Endodermal cell (in vitro differentiated cells): Measurements from ENCODE around the gene WFDC8. TPM values are rescaled to one million over a fixed set of nuclear protein-coding genes. Genes with fewer than 3 reads are reported as not detected.
"Not testable (repeated sequence)": the region's sequence is repeated elsewhere in the genome, so short reads cannot be mapped to it uniquely, and the experiment has no call there.

Experiments
- DNase-seq: peaks from one replicate; pipeline ENCODE4 v3.0.0-alpha.2; 2017
- H3K27ac ChIP-seq: 2 replicates; pipeline ENCODE4 v1.5.1; 2013; ENCODE audit warnings: mild to moderate bottlenecking, low read depth, low read length, moderate library complexity
- H3K27me3 ChIP-seq: 2 replicates; pipeline ENCODE4 v1.6.1; 2013; ENCODE audit warnings: mild to moderate bottlenecking, low read length, moderate library complexity; ENCODE audit not compliant: insufficient read depth, control insufficient read depth, poor library complexity, severe bottlenecking
- H3K36me3 ChIP-seq: 2 replicates; pipeline ENCODE4 v1.7.0; 2013; ENCODE audit warnings: mild to moderate bottlenecking, low read length, moderate library complexity; ENCODE audit not compliant: control insufficient read depth, insufficient read depth
- H3K4me1 ChIP-seq: one replicate; pipeline ENCODE4 v1.7.0; 2013; ENCODE audit warnings: low read length; ENCODE audit not compliant: control insufficient read depth, insufficient read depth
- H3K4me3 ChIP-seq: 2 replicates; pipeline ENCODE4 v1.5.1; 2013; ENCODE audit warnings: mild to moderate bottlenecking, low read length, moderate library complexity
- H3K9ac ChIP-seq: 2 replicates; pipeline ENCODE4 v1.6.1; 2013; ENCODE audit warnings: mild to moderate bottlenecking, low read length, moderate library complexity; ENCODE audit not compliant: poor library complexity, severe bottlenecking; ENCODE audit errors: extremely low read depth
- H3K9me3 ChIP-seq: 2 replicates; pipeline ENCODE4 v1.6.1; 2013; ENCODE audit warnings: mild to moderate bottlenecking, low read length, moderate library complexity; ENCODE audit not compliant: control insufficient read depth
- H3K27ac Mint-ChIP-seq: 2 replicates; pipeline ENCODE4 v1.8.0; 2020; ENCODE audit warnings: mixed read lengths
- H3K27me3 Mint-ChIP-seq: 2 replicates; pipeline ENCODE4 v1.8.0; 2021; ENCODE audit warnings: mild to moderate bottlenecking, mixed read lengths; ENCODE audit not compliant: insufficient read depth
- H3K36me3 Mint-ChIP-seq: 2 replicates; pipeline ENCODE4 v1.8.0; 2020; ENCODE audit warnings: low read depth, mixed read lengths
- H3K4me1 Mint-ChIP-seq: 2 replicates; pipeline ENCODE4 v1.8.0; 2020; ENCODE audit warnings: mixed read lengths
- H3K4me3 Mint-ChIP-seq: 2 replicates; pipeline ENCODE4 v1.8.0; 2020; ENCODE audit warnings: mild to moderate bottlenecking, moderate library complexity, mixed read lengths
- H3K9me3 Mint-ChIP-seq: 2 replicates; pipeline ENCODE4 v1.8.0; 2020; ENCODE audit warnings: mild to moderate bottlenecking, mixed read lengths
- WGBS, 2 experiments: methylation state at CpG; one replicate each; pipeline versions ENCODE4 v1.1.5 to v1.1.7; 2013; ENCODE audit warnings: missing lambda C conversion rate in 2 of 2, mixed read lengths in 1 of 2; ENCODE audit not compliant: insufficient coverage in 1 of 2, insufficient read length in 1 of 2; 5-methylcytosine and 5-hydroxymethylcytosine counted together
- total RNA-seq, 2 donors: library from RNA; stranded (reverse); fragmentation: NEBNext Ultra II Directional in 1 of 2; extraction: Animal tissue kit (Norgen Biotek cat#: 25700) in 1 of 2; gene quantifications; 2 replicates in 1 of 2; 3 replicates in 1 of 2; pipeline ENCODE4 v1.2.1, GENCODE V29; 2021
- TF ChIP-seq, protein P1 (sequence below): fragments of 200-600 bp; sonication (generic); conservative IDR thresholded peaks from 2 replicates; pipeline ENCODE4 v1.5.0; 2021; ENCODE audit warnings: antibody characterized with exemption, mild to moderate bottlenecking

WFDC8 gene
- total RNA-seq, 2 donors from 2014 or later: not detected

DNA sequence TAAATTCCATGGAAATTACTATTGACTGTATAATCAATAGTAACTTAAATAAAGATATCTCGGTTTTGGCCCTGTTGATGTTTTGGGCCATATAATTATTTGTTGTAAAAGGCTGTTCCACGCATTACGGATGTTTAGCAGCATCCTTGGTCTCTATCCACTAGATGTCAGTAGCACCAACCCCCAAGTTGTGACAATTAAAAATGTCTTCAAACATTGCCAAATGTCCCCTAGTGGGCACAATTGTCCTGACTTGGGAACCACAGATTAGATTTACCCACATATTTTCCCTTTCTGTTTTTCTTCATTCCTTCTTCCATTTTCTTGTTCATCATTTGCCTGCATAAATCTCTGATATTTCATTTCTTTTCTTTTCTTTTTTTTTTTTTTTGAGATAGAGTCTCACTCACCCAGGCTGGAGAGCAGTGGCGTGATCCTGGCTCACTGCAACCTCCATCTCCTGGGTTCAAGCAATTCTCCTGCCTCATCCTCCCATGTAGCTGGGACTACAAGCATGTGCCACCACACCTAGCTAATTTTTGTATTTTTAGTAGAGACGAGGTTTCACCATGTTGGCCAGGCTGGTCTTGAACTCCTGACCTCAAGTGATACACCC is 13.6 kb upstream of the WFDC8 start:
- TF ChIP-seq, protein P1, sequence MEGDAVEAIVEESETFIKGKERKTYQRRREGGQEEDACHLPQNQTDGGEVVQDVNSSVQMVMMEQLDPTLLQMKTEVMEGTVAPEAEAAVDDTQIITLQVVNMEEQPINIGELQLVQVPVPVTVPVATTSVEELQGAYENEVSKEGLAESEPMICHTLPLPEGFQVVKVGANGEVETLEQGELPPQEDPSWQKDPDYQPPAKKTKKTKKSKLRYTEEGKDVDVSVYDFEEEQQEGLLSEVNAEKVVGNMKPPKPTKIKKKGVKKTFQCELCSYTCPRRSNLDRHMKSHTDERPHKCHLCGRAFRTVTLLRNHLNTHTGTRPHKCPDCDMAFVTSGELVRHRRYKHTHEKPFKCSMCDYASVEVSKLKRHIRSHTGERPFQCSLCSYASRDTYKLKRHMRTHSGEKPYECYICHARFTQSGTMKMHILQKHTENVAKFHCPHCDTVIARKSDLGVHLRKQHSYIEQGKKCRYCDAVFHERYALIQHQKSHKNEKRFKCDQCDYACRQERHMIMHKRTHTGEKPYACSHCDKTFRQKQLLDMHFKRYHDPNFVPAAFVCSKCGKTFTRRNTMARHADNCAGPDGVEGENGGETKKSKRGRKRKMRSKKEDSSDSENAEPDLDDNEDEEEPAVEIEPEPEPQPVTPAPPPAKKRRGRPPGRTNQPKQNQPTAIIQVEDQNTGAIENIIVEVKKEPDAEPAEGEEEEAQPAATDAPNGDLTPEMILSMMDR: peak; percentile 88
- H3K36me3 ChIP-seq: no peaks in the 10 kb centered on the region
- H3K27me3 ChIP-seq: no peaks in the 10 kb centered on the region
- H3K9ac ChIP-seq: no peak overlapping the region
- H3K4me3 ChIP-seq: no peak overlapping the region
- peaks cover 31% of the 10 kb centered on the region for H3K9me3 ChIP-seq
- Mint-ChIP-seq H3K4me3 (no peak overlapping the region), H3K27me3 (peaks cover 4% of the 10 kb centered on the region), H3K9me3 (peaks cover 25% of the 10 kb centered on the region), H3K36me3 (peaks cover 1% of the 10 kb centered on the region), H3K4me1 (peaks cover 3% of the 10 kb centered on the region), H3K27ac (no peak overlapping the region)
- H3K4me1 ChIP-seq: no peaks in the 10 kb centered on the region
- DNase-seq: peak; percentile 51
- no peak overlapping the region for H3K27ac ChIP-seq
- WGBS, 2 experiments: 59 to 79% methylated on average over 3 to 5 of the region's 5 CpGs

DNA sequence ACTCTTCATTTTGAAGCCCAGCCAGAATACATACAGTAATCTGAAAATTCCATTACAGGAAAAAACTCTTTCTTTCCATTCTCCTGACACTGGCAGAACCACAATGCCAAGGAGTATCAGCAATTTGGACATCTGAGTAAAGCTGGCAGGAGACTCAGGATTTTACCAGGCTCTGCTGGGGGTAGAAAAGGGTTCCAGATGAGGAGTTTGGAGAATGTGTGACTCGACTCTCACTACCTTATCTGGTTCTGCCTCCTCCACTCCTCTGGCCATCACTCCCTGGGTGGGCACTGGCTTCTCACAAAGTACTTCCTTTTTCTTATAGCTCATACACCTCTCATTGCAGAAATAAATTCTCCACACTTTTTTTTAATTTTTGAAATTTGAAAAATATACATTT is 10.6 kb upstream of the WFDC8 start:
- Mint-ChIP-seq H3K36me3 (peaks cover 1% of the 10 kb centered on the region), H3K27ac (no peak overlapping the region), H3K27me3 (peaks cover 4% of the 10 kb centered on the region), H3K4me3 (no peak overlapping the region), H3K9me3 (peaks cover 25% of the 10 kb centered on the region), H3K4me1 (peaks cover 3% of the 10 kb centered on the region)
- no peak for DNase-seq
- Histone ChIP-seq H3K9ac (no peak overlapping the region), H3K4me3 (no peak overlapping the region), H3K4me1 (no peaks in the 10 kb centered on the region), H3K9me3 (peaks cover 31% of the 10 kb centered on the region), H3K36me3 (no peaks in the 10 kb centered on the region), H3K27ac (no peak overlapping the region), H3K27me3 (no peaks in the 10 kb centered on the region)
- TF ChIP-seq, protein P1: no peak
- 58% methylated on average over 1 of the region's 1 CpG; no CpG with 5 or more reads in 1 of the 2 experiments for WGBS, 2 experiments

DNA sequence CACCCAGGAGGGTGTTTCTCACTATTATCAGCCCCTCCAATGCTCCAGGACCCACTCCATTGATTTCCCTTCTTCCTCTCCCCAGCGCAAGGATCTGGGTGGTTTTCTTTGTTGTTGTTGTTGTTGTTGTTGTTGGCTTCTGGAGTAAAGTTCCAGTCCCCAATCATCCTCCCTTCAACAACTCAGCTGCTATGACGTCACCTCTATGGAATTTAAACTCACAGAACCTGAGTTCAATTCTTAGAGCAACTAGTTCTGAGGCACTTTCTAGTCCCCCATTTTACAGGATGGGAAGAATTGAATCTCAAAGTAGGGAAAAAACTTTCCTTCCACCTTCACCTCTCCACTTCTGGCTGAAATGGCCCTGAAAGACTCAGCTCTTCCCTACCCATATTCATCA is 9.7 kb upstream of the WFDC8 start:
- TF ChIP-seq, protein P1: no peak
- H3K9me3 ChIP-seq: peaks cover 26% of the 10 kb centered on the region
- WGBS, 2 experiments: 40% methylated on average over 1 of the region's 2 CpGs; no CpG with 5 or more reads in 1 of the 2 experiments
- H3K9ac ChIP-seq: no peak overlapping the region
- peaks cover 1% of the 10 kb centered on the region for H3K36me3 Mint-ChIP-seq
- no peaks in the 10 kb centered on the region for H3K27me3 ChIP-seq
- H3K27me3 Mint-ChIP-seq: peaks cover 4% of the 10 kb centered on the region
- peak overlapping the region; percentile 29 for H3K4me3 ChIP-seq
- H3K36me3 ChIP-seq: no peaks in the 10 kb centered on the region
- DNase-seq: no peak
- H3K27ac Mint-ChIP-seq: no peak overlapping the region
- peaks cover 3% of the 10 kb centered on the region for H3K4me1 Mint-ChIP-seq
- no peak overlapping the region for H3K4me3 Mint-ChIP-seq
- H3K4me1 ChIP-seq: no peaks in the 10 kb centered on the region
- peaks cover 23% of the 10 kb centered on the region for H3K9me3 Mint-ChIP-seq
- H3K27ac ChIP-seq: no peak overlapping the region

DNA sequence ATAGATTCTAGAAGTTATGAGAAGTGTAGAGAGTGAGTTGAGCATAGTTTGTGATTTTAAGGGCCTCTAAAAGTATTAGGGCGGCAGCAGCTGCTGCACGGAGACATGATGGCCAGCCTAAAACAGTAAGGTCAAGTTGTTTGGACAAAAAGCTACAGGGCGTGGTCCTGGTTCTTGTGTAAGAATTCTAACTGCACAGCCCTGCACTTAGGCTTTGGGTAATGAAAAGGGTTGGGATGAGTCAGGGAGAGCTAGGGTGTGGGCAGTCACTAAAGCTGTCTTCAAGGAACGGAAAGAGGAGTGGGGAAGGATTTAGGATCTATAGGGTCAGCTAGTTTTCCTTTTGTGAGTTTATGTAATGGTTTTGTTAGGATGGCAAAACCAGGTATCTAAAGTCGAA is 6.9 kb upstream of the WFDC8 start:
- H3K9me3 Mint-ChIP-seq: peaks cover 15% of the 10 kb centered on the region

DNA sequence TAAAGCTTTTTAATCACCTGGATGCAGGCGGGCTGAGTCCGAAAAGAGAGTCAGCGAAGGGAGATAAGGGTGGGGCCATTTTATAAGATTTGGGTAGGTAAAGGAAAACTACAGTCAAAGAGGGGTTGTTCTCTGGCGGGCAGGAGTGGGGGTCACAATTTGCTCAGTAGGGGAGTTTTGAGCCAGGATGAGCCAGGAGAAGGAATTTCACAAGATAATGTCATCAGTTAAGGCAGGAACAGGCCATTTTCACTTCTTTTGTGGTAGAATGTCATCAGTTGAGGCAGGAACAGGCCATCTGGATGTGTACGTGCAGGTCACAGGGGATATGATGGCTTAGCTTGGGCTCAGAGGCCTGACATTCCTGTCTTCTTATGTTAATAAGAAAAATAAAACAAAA is 5.2 kb upstream of the WFDC8 start:
- H3K27me3 ChIP-seq: not testable (repeated sequence)
- WGBS, 2 experiments: 68% methylated on average over 5 of the region's 5 CpGs; no CpG with 5 or more reads in 1 of the 2 experiments
- H3K4me1 Mint-ChIP-seq: peaks cover 11% of the 10 kb centered on the region

More for the DNA sequence above, 6.9 kb upstream of the WFDC8 start:
- H3K27me3 ChIP-seq, H3K36me3 Mint-ChIP-seq, H3K4me3 Mint-ChIP-seq, H3K27me3 Mint-ChIP-seq, H3K9ac ChIP-seq, H3K27ac Mint-ChIP-seq, DNase-seq, H3K36me3 ChIP-seq, H3K27ac ChIP-seq, H3K4me1 ChIP-seq, H3K4me3 ChIP-seq: not testable (repeated sequence)
- 92 to 97% methylated on average over 4 to 5 of the region's 5 CpGs for WGBS, 2 experiments
- H3K9me3 ChIP-seq: peaks cover 17% of the 10 kb centered on the region
- peaks cover 13% of the 10 kb centered on the region for H3K4me1 Mint-ChIP-seq

More for the DNA sequence above, 5.2 kb upstream of the WFDC8 start:
- not testable (repeated sequence) for H3K36me3 ChIP-seq, H3K9ac ChIP-seq, H3K27ac ChIP-seq, H3K27ac Mint-ChIP-seq, H3K27me3 Mint-ChIP-seq, H3K4me3 Mint-ChIP-seq, H3K36me3 Mint-ChIP-seq, H3K4me1 ChIP-seq
- peaks cover 13% of the 10 kb centered on the region for H3K9me3 ChIP-seq
- peaks cover 12% of the 10 kb centered on the region for H3K9me3 Mint-ChIP-seq
- peak; percentile 57 for DNase-seq
- H3K4me3 ChIP-seq: peak overlapping the region; percentile 3
